ENCODE results near the gene HMGCS1. TPM values are rescaled to one million over a fixed set of nuclear protein-coding genes. Genes with fewer than 3 reads are reported as not detected.
A peak's percentile ranks its signal among the peaks of the same experiment; 100 is the strongest.
"Not testable (repeated sequence)": the region's sequence is repeated elsewhere in the genome, so short reads cannot be mapped to it uniquely, and the experiment has no call there.

HMGCS1 gene
- total RNA-seq, 2 donors from 2014 or later = 78.6 to 81.5 TPM

GRCh38 chr5:43335681-43336080, 22.5 kb upstream of the HMGCS1 start:
- DNase-seq (no peak), ATAC-seq (replicated peaks in 1 of 2) (peak; percentile 4 to 16)
- Mint-ChIP-seq H3K4me1 (ENCODE audit: low read depth) (peaks cover 33% of the 10 kb centered on the region), H3K9me3 (peaks cover 32 to 33% of the 10 kb centered on the region in 2 donors), H3K4me3 (no peak overlapping the region), H3K27ac (peak overlapping the region; percentile 38), H3K27me3 (ENCODE audit: low read depth) (peaks cover 27% of the 10 kb centered on the region), H3K36me3 (ENCODE audit: insufficient read depth in 2 of 2) (peaks cover 30 to 43% of the 10 kb centered on the region in 2 donors)

- Mint-ChIP-seq H3K9me3 (peaks cover 25 to 29% of the 10 kb centered on the region in 2 donors), H3K4me3 (no peak overlapping the region), H3K27ac (no peak overlapping the region), H3K4me1 (ENCODE audit: low read depth) (peaks cover 19% of the 10 kb centered on the region), H3K36me3 (ENCODE audit: insufficient read depth in 2 of 2) (peaks cover 25% of the 10 kb centered on the region in 2 donors), H3K27me3 (ENCODE audit: low read depth) (peaks cover 19% of the 10 kb centered on the region)
- DNase-seq (no peak), ATAC-seq (replicated peaks in 1 of 2) (no peak)
These were observed 19.2 kb upstream of the HMGCS1 start for GRCh38 chr5:43332401-43332800.

- Mint-ChIP-seq H3K36me3 (ENCODE audit: insufficient read depth in 2 of 2) (peaks cover 5 to 11% of the 10 kb centered on the region in 2 donors), H3K9me3 (peaks cover 10 to 14% of the 10 kb centered on the region in 2 donors)
- not testable (repeated sequence) for H3K27ac Mint-ChIP-seq; H3K27me3 Mint-ChIP-seq (ENCODE audit: low read depth); ATAC-seq (replicated peaks in 1 of 2); DNase-seq; H3K4me3 Mint-ChIP-seq; H3K4me1 Mint-ChIP-seq (ENCODE audit: low read depth)
These were observed 12.4 kb upstream of the HMGCS1 start for GRCh38 chr5:43325624-43326023.

- not testable (repeated sequence) for H3K27ac Mint-ChIP-seq; DNase-seq; ATAC-seq (replicated peaks in 1 of 2); H3K4me3 Mint-ChIP-seq; H3K27me3 Mint-ChIP-seq (ENCODE audit: low read depth); H3K4me1 Mint-ChIP-seq (ENCODE audit: low read depth)
- peaks cover 5 to 11% of the 10 kb centered on the region in 2 donors for H3K36me3 Mint-ChIP-seq (ENCODE audit: insufficient read depth in 2 of 2)
- peaks cover 10 to 14% of the 10 kb centered on the region in 2 donors for H3K9me3 Mint-ChIP-seq
These were observed 10.3 kb upstream of the HMGCS1 start for GRCh38 chr5:43323488-43323887.

GRCh38 chr5:43320846-43321245, 7.6 kb upstream of the HMGCS1 start:
- H3K27ac Mint-ChIP-seq = no peak overlapping the region
- ATAC-seq (replicated peaks in 1 of 2) (no peak), DNase-seq (no peak)
- H3K27me3 Mint-ChIP-seq (ENCODE audit: low read depth) = peaks cover 3% of the 10 kb centered on the region
- H3K36me3 Mint-ChIP-seq (ENCODE audit: insufficient read depth in 2 of 2) = peaks cover 5 to 12% of the 10 kb centered on the region in 2 donors
- H3K9me3 Mint-ChIP-seq = peaks cover 5 to 16% of the 10 kb centered on the region in 2 donors
- no peak overlapping the region for H3K4me3 Mint-ChIP-seq
- H3K4me1 Mint-ChIP-seq (ENCODE audit: low read depth) = peaks cover 21% of the 10 kb centered on the region

GRCh38 chr5:43316421-43316820, 3.2 kb upstream of the HMGCS1 start:
- Mint-ChIP-seq H3K27me3 (ENCODE audit: low read depth) (no peaks in the 10 kb centered on the region), H3K4me3 (peak overlapping the region; percentile 63 to 97), H3K9me3 (peaks cover 8 to 11% of the 10 kb centered on the region in 2 donors), H3K27ac (peak overlapping the region; percentile 74), H3K4me1 (ENCODE audit: low read depth) (peaks cover 59% of the 10 kb centered on the region), H3K36me3 (ENCODE audit: insufficient read depth in 2 of 2) (peaks cover 15 to 24% of the 10 kb centered on the region in 2 donors)
- no peak for DNase-seq
- ATAC-seq (replicated peaks in 1 of 2) = no peak

GRCh38 chr5:43315682-43316081, 2.5 kb upstream of the HMGCS1 start:
- Mint-ChIP-seq H3K9me3 (peaks cover 8 to 11% of the 10 kb centered on the region in 2 donors), H3K27me3 (ENCODE audit: low read depth) (no peaks in the 10 kb centered on the region), H3K36me3 (ENCODE audit: insufficient read depth in 2 of 2) (peaks cover 17 to 24% of the 10 kb centered on the region in 2 donors), H3K4me3 (peak overlapping the region; percentile 63 to 97), H3K4me1 (ENCODE audit: low read depth) (peaks cover 66% of the 10 kb centered on the region), H3K27ac (peak overlapping the region; percentile 74)
- peak; percentile 62 to 67 for DNase-seq
- no peak for ATAC-seq (replicated peaks in 1 of 2)

GRCh38 chr5:43315263-43315662, 2.1 kb upstream of the HMGCS1 start:
- no peaks in the 10 kb centered on the region for H3K27me3 Mint-ChIP-seq (ENCODE audit: low read depth)
- H3K4me3 Mint-ChIP-seq = peak overlapping the region; percentile 63 to 97
- peak overlapping the region; percentile 74 for H3K27ac Mint-ChIP-seq
- DNase-seq (peak; percentile 56 to 68), ATAC-seq (replicated peaks in 1 of 2) (peak; percentile 30)
- peaks cover 8 to 11% of the 10 kb centered on the region in 2 donors for H3K9me3 Mint-ChIP-seq
- H3K36me3 Mint-ChIP-seq (ENCODE audit: insufficient read depth in 2 of 2) = peaks cover 17 to 24% of the 10 kb centered on the region in 2 donors
- H3K4me1 Mint-ChIP-seq (ENCODE audit: low read depth) = peaks cover 70% of the 10 kb centered on the region

- H3K4me1 Mint-ChIP-seq (ENCODE audit: low read depth) = peaks cover 76% of the 10 kb centered on the region
- H3K36me3 Mint-ChIP-seq (ENCODE audit: insufficient read depth in 2 of 2) = peaks cover 17 to 24% of the 10 kb centered on the region in 2 donors
- ATAC-seq (replicated peaks in 1 of 2) (peak; percentile 4 to 10), DNase-seq (no peak)
- no peaks in the 10 kb centered on the region for H3K27me3 Mint-ChIP-seq (ENCODE audit: low read depth)
- peak overlapping the region; percentile 63 to 97 for H3K4me3 Mint-ChIP-seq
- peaks cover 8 to 11% of the 10 kb centered on the region in 2 donors for H3K9me3 Mint-ChIP-seq
- peak overlapping the region; percentile 74 for H3K27ac Mint-ChIP-seq
These were observed 1.5 kb upstream of the HMGCS1 start for GRCh38 chr5:43314724-43315123.

- peaks cover 83% of the 10 kb centered on the region for H3K4me1 Mint-ChIP-seq (ENCODE audit: low read depth)
- H3K4me3 Mint-ChIP-seq = peak overlapping the region; percentile 97 to 98
- H3K27ac Mint-ChIP-seq = peak overlapping the region; percentile 74
- peaks cover 8 to 11% of the 10 kb centered on the region in 2 donors for H3K9me3 Mint-ChIP-seq
- H3K36me3 Mint-ChIP-seq (ENCODE audit: insufficient read depth in 2 of 2) = peaks cover 20 to 24% of the 10 kb centered on the region in 2 donors
- no peak for ATAC-seq (replicated peaks in 1 of 2)
- H3K27me3 Mint-ChIP-seq (ENCODE audit: low read depth) = no peaks in the 10 kb centered on the region
- no peak for DNase-seq
These were observed 744 bp upstream of the HMGCS1 start for GRCh38 chr5:43313854-43314457.

GRCh38 chr5:43312699-43313034, 545 bp downstream of the HMGCS1 start:
- Mint-ChIP-seq H3K9me3 (peaks cover 7 to 11% of the 10 kb centered on the region in 2 donors), H3K27ac (peak overlapping the region; percentile 74), H3K4me1 (ENCODE audit: low read depth) (peaks cover 94% of the 10 kb centered on the region), H3K36me3 (ENCODE audit: insufficient read depth in 2 of 2) (peaks cover 20 to 24% of the 10 kb centered on the region in 2 donors), H3K4me3 (peak overlapping the region; percentile 97 to 98), H3K27me3 (ENCODE audit: low read depth) (no peaks in the 10 kb centered on the region)
- DNase-seq (no peak), ATAC-seq (replicated peaks in 1 of 2) (peak in 1 of 2 donors; percentile 3)

GRCh38 chr5:43312076-43312661, 1.0 kb downstream of the HMGCS1 start:
- peaks cover 90% of the 10 kb centered on the region for H3K4me1 Mint-ChIP-seq (ENCODE audit: low read depth)
- DNase-seq (no peak), ATAC-seq (replicated peaks in 1 of 2) (no peak)
- peak overlapping the region; percentile 97 to 98 for H3K4me3 Mint-ChIP-seq
- peaks cover 20 to 23% of the 10 kb centered on the region in 2 donors for H3K36me3 Mint-ChIP-seq (ENCODE audit: insufficient read depth in 2 of 2)
- H3K27me3 Mint-ChIP-seq (ENCODE audit: low read depth) = no peaks in the 10 kb centered on the region
- peaks cover 7 to 9% of the 10 kb centered on the region in 2 donors for H3K9me3 Mint-ChIP-seq
- peak overlapping the region; percentile 74 for H3K27ac Mint-ChIP-seq

- Mint-ChIP-seq H3K4me1 (ENCODE audit: low read depth) (peaks cover 83% of the 10 kb centered on the region), H3K27ac (peak overlapping the region; percentile 69), H3K9me3 (peaks cover 2 to 4% of the 10 kb centered on the region in 2 donors), H3K4me3 (peak overlapping the region; percentile 60 to 85), H3K27me3 (ENCODE audit: low read depth) (no peaks in the 10 kb centered on the region), H3K36me3 (ENCODE audit: insufficient read depth in 2 of 2) (peaks cover 14 to 17% of the 10 kb centered on the region in 2 donors)
- DNase-seq (no peak), ATAC-seq (replicated peaks in 1 of 2) (no peak)
These were observed 3.6 kb downstream of the HMGCS1 start for GRCh38 chr5:43309637-43310036.
